SK-N-SH (cell line): ENCODE results near the gene SMC2.

Experiments
- GABPA ChIP-seq: IDR thresholded peaks from 2 replicates; pipeline ENCODE4 v1.4.0; 2012; ENCODE audit warnings: low read depth, mild to moderate bottlenecking
- GATA2 ChIP-seq: sonication (generic); formaldehyde crosslinking; IDR thresholded peaks from 2 replicates; pipeline ENCODE4 v1.5.0; 2020; ENCODE audit warnings: mild to moderate bottlenecking, missing genetic modification reagents
- RAD21 ChIP-seq: IDR thresholded peaks from 2 replicates; pipeline ENCODE4 v1.6.1; 2012; ENCODE audit warnings: mild to moderate bottlenecking, low read length
- SIN3A ChIP-seq: IDR thresholded peaks from 2 replicates; pipeline ENCODE4 v1.6.1; 2012; ENCODE audit warnings: low read depth, mild to moderate bottlenecking, low read length, moderate library complexity, borderline replicate concordance
- SMC3 ChIP-seq: IDR thresholded peaks from 2 replicates; pipeline ENCODE4 v1.6.1; 2012; ENCODE audit warnings: low read depth, low read length, improper control_type of control experiment
- TF ChIP-seq, protein P1 (sequence below): fragments of 200-600 bp; sonication (generic); IDR thresholded peaks from 2 replicates; pipeline ENCODE4 v1.6.1; 2017; ENCODE audit warnings: antibody characterized with exemption, mild to moderate bottlenecking, moderate library complexity

DNA sequence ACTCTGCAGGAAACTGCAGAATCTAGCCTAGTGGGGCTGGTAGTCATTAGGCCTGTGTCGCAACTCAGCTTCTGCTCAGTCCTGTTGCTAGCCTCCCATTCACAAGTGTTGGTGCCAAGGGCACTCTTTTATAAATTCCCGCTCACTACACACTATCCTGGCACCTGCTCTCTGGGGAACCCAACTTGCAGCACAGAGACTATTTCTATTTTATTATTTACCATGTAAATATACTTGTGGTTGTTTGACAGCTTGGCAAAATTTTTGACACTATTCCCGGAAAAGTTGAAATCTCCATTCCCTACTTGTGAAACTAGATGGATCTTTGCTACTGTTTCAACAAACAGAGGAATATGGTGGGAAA is 20.4 kb upstream of the SMC2 start:
- TF ChIP-seq, protein P1, sequence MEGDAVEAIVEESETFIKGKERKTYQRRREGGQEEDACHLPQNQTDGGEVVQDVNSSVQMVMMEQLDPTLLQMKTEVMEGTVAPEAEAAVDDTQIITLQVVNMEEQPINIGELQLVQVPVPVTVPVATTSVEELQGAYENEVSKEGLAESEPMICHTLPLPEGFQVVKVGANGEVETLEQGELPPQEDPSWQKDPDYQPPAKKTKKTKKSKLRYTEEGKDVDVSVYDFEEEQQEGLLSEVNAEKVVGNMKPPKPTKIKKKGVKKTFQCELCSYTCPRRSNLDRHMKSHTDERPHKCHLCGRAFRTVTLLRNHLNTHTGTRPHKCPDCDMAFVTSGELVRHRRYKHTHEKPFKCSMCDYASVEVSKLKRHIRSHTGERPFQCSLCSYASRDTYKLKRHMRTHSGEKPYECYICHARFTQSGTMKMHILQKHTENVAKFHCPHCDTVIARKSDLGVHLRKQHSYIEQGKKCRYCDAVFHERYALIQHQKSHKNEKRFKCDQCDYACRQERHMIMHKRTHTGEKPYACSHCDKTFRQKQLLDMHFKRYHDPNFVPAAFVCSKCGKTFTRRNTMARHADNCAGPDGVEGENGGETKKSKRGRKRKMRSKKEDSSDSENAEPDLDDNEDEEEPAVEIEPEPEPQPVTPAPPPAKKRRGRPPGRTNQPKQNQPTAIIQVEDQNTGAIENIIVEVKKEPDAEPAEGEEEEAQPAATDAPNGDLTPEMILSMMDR, result no peak
- TF ChIP-seq SIN3A (no peak), SMC3 (no peak), GABPA (no peak), RAD21 (no peak), GATA2 (CRISPR knock-in tag) (no peak)
